ENCODE results near the gene L3MBTL1.
"Not testable (repeated sequence)": the region's sequence is repeated elsewhere in the genome, so short reads cannot be mapped to it uniquely, and the experiment has no call there.

Gene L3MBTL1

GRCh38 chr20:43584448-43585136 is 77.1 kb downstream of the L3MBTL1 start:
- Histone ChIP-seq H4K5ac (ENCODE audit: low read length) (no peak overlapping the region), H3K4me1 (ENCODE audit: control insufficient read depth, low read depth, low read length) (no peaks in the 10 kb centered on the region), H3K4me2 (ENCODE audit: low read length) (no peak overlapping the region), H3K36me3 (ENCODE audit: control insufficient read depth, insufficient read depth, low read length) (no peaks in the 10 kb centered on the region), H2BK15ac (replicated peaks; ENCODE audit: low read depth) (no peak overlapping the region), H2AK5ac (ENCODE audit: low read length) (no peak overlapping the region), H3K56ac (ENCODE audit: low read length) (no peak overlapping the region), H3K27ac (ENCODE audit: low read depth, low read length) (no peak overlapping the region), H2BK5ac (ENCODE audit: low read length) (no peak overlapping the region), H3K4me3 (ENCODE audit: low read length) (no peak overlapping the region), H3K23ac (ENCODE audit: low read length) (no peak overlapping the region), H2BK120ac (ENCODE audit: low read depth, low read length) (no peak overlapping the region), H3K18ac (ENCODE audit: low read length) (no peak overlapping the region), H3K4ac (ENCODE audit: low read depth, low read length) (no peak overlapping the region), H3K79me1 (ENCODE audit: low read length) (no peaks in the 10 kb centered on the region), H3K9ac (ENCODE audit: low read length) (no peak overlapping the region), H4K8ac (ENCODE audit: low read depth, low read length) (no peak overlapping the region), H3K79me2 (ENCODE audit: control insufficient read depth, insufficient read depth, low read length) (no peaks in the 10 kb centered on the region), H3K27me3 (ENCODE audit: insufficient read depth, low read length, poor library complexity) (no peaks in the 10 kb centered on the region)
- peak; percentile 40 for DNase-seq
- WGBS (ENCODE audit: extremely low coverage, insufficient coverage, low lambda C conversion rate): no CpG with 5 or more reads among the region's 7 CpGs

GRCh38 chr20:43586641-43587040 is 79.1 kb downstream of the L3MBTL1 start:
- no peak overlapping the region for H4K8ac ChIP-seq (ENCODE audit: low read depth, low read length)
- H3K36me3 ChIP-seq (ENCODE audit: control insufficient read depth, insufficient read depth, low read length): no peaks in the 10 kb centered on the region
- H3K27ac ChIP-seq (ENCODE audit: low read depth, low read length): no peak overlapping the region
- H3K4me3 ChIP-seq (ENCODE audit: low read length): no peak overlapping the region
- H3K4ac ChIP-seq (ENCODE audit: low read depth, low read length): no peak overlapping the region
- no peaks in the 10 kb centered on the region for H3K79me2 ChIP-seq (ENCODE audit: control insufficient read depth, insufficient read depth, low read length)
- H3K18ac ChIP-seq (ENCODE audit: low read length): no peak overlapping the region
- H3K9ac ChIP-seq (ENCODE audit: low read length): no peak overlapping the region
- WGBS (ENCODE audit: extremely low coverage, insufficient coverage, low lambda C conversion rate): no CpG with 5 or more reads among the region's 8 CpGs
- no peak for DNase-seq
- H4K5ac ChIP-seq (ENCODE audit: low read length): no peak overlapping the region
- no peak overlapping the region for H3K56ac ChIP-seq (ENCODE audit: low read length)
- no peak overlapping the region for H3K23ac ChIP-seq (ENCODE audit: low read length)
- no peak overlapping the region for H2AK5ac ChIP-seq (ENCODE audit: low read length)
- H3K4me1 ChIP-seq (ENCODE audit: control insufficient read depth, low read depth, low read length): no peaks in the 10 kb centered on the region
- H3K27me3 ChIP-seq (ENCODE audit: insufficient read depth, low read length, poor library complexity): no peaks in the 10 kb centered on the region
- H2BK120ac ChIP-seq (ENCODE audit: low read depth, low read length): no peak overlapping the region
- H3K4me2 ChIP-seq (ENCODE audit: low read length): no peak overlapping the region
- no peak overlapping the region for H2BK15ac ChIP-seq (replicated peaks; ENCODE audit: low read depth)
- H3K79me1 ChIP-seq (ENCODE audit: low read length): no peaks in the 10 kb centered on the region
- no peak overlapping the region for H2BK5ac ChIP-seq (ENCODE audit: low read length)

GRCh38 chr20:43588526-43588925 is 81.0 kb downstream of the L3MBTL1 start:
- H2BK120ac ChIP-seq (ENCODE audit: low read depth, low read length); H4K8ac ChIP-seq (ENCODE audit: low read depth, low read length); H2AK5ac ChIP-seq (ENCODE audit: low read length); H3K18ac ChIP-seq (ENCODE audit: low read length); H3K36me3 ChIP-seq (ENCODE audit: control insufficient read depth, insufficient read depth, low read length); H3K27me3 ChIP-seq (ENCODE audit: insufficient read depth, low read length, poor library complexity); H3K9ac ChIP-seq (ENCODE audit: low read length); H3K4ac ChIP-seq (ENCODE audit: low read depth, low read length); H3K4me1 ChIP-seq (ENCODE audit: control insufficient read depth, low read depth, low read length); H3K4me2 ChIP-seq (ENCODE audit: low read length); H3K56ac ChIP-seq (ENCODE audit: low read length); H3K23ac ChIP-seq (ENCODE audit: low read length); H3K4me3 ChIP-seq (ENCODE audit: low read length); DNase-seq; H3K27ac ChIP-seq (ENCODE audit: low read depth, low read length); H3K79me2 ChIP-seq (ENCODE audit: control insufficient read depth, insufficient read depth, low read length); H2BK15ac ChIP-seq (replicated peaks; ENCODE audit: low read depth); H3K79me1 ChIP-seq (ENCODE audit: low read length); H4K5ac ChIP-seq (ENCODE audit: low read length); H2BK5ac ChIP-seq (ENCODE audit: low read length): not testable (repeated sequence)
- no CpG with 5 or more reads among the region's 10 CpGs for WGBS (ENCODE audit: extremely low coverage, insufficient coverage, low lambda C conversion rate)

GRCh38 chr20:43590036-43590391 is 82.5 kb downstream of the L3MBTL1 start:
- no peak overlapping the region for H2AK5ac ChIP-seq (ENCODE audit: low read length)
- H3K4me3 ChIP-seq (ENCODE audit: low read length): peak overlapping the region; percentile 57
- H3K79me2 ChIP-seq (ENCODE audit: control insufficient read depth, insufficient read depth, low read length): no peaks in the 10 kb centered on the region
- no peaks in the 10 kb centered on the region for H3K4me1 ChIP-seq (ENCODE audit: control insufficient read depth, low read depth, low read length)
- DNase-seq: peak; percentile 28
- WGBS (ENCODE audit: extremely low coverage, insufficient coverage, low lambda C conversion rate): no CpG with 5 or more reads among the region's 9 CpGs
- H3K18ac ChIP-seq (ENCODE audit: low read length): peak overlapping the region; percentile 70
- H3K79me1 ChIP-seq (ENCODE audit: low read length): no peaks in the 10 kb centered on the region
- H3K27me3 ChIP-seq (ENCODE audit: insufficient read depth, low read length, poor library complexity): no peaks in the 10 kb centered on the region
- H4K5ac ChIP-seq (ENCODE audit: low read length): peak overlapping the region; percentile 66
- H3K56ac ChIP-seq (ENCODE audit: low read length): peak overlapping the region; percentile 86
- no peaks in the 10 kb centered on the region for H3K36me3 ChIP-seq (ENCODE audit: control insufficient read depth, insufficient read depth, low read length)
- H3K4me2 ChIP-seq (ENCODE audit: low read length): peak overlapping the region; percentile 91
- H4K8ac ChIP-seq (ENCODE audit: low read depth, low read length): peak overlapping the region; percentile 67
- peak overlapping the region; percentile 25 for H3K27ac ChIP-seq (ENCODE audit: low read depth, low read length)
- no peak overlapping the region for H3K23ac ChIP-seq (ENCODE audit: low read length)
- H2BK5ac ChIP-seq (ENCODE audit: low read length): no peak overlapping the region
- peak overlapping the region; percentile 7 for H3K4ac ChIP-seq (ENCODE audit: low read depth, low read length)
- peak overlapping the region; percentile 80 for H3K9ac ChIP-seq (ENCODE audit: low read length)
- no peak overlapping the region for H2BK120ac ChIP-seq (ENCODE audit: low read depth, low read length)
- no peak overlapping the region for H2BK15ac ChIP-seq (replicated peaks; ENCODE audit: low read depth)

GRCh38 chr20:43590392-43591303 is 83.2 kb downstream of the L3MBTL1 start, which contains the start of gene IFT52:
IFT52 (plus strand) TSS chr20:43590937; CDS start chr20:43594699, 3,762 bp downstream.
- Histone ChIP-seq H3K79me2 (ENCODE audit: control insufficient read depth, insufficient read depth, low read length) (no peaks in the 10 kb centered on the region), H3K18ac (ENCODE audit: low read length) (peak within 1 kb of the TSS; percentile 70), H2BK15ac (replicated peaks; ENCODE audit: low read depth) (no peak within 1 kb of the TSS), H3K27me3 (ENCODE audit: insufficient read depth, low read length, poor library complexity) (no peaks in the 10 kb centered on the region), H3K27ac (ENCODE audit: low read depth, low read length) (peak within 1 kb of the TSS; percentile 25), H3K79me1 (ENCODE audit: low read length) (no peaks in the 10 kb centered on the region), H3K9ac (ENCODE audit: low read length) (peak within 1 kb of the TSS; percentile 84), H3K56ac (ENCODE audit: low read length) (peak within 1 kb of the TSS; percentile 86), H3K4me2 (ENCODE audit: low read length) (peak within 1 kb of the TSS; percentile 91), H2BK120ac (ENCODE audit: low read depth, low read length) (no peak within 1 kb of the TSS), H3K4ac (ENCODE audit: low read depth, low read length) (peak within 1 kb of the TSS; percentile 7), H3K23ac (ENCODE audit: low read length) (no peak within 1 kb of the TSS), H4K5ac (ENCODE audit: low read length) (peak within 1 kb of the TSS; percentile 66), H3K4me3 (ENCODE audit: low read length) (peak within 1 kb of the TSS; percentile 76), H3K4me1 (ENCODE audit: control insufficient read depth, low read depth, low read length) (no peaks in the 10 kb centered on the region), H2AK5ac (ENCODE audit: low read length) (no peak within 1 kb of the TSS), H2BK5ac (ENCODE audit: low read length) (no peak within 1 kb of the TSS), H4K8ac (ENCODE audit: low read depth, low read length) (peak within 1 kb of the TSS; percentile 67), H3K36me3 (ENCODE audit: control insufficient read depth, insufficient read depth, low read length) (no peaks in the 10 kb centered on the region)
- no CpG with 5 or more reads among the region's 68 CpGs for WGBS (ENCODE audit: extremely low coverage, insufficient coverage, low lambda C conversion rate)
- peak; percentile 97 for DNase-seq
